GM18951 (cell line): ENCODE data around the gene ZNF317.
"Not testable (repeated sequence)": the region's sequence is repeated elsewhere in the genome, so short reads cannot be mapped to it uniquely, and the experiment has no call there.

Experiments used
- POLR2A ChIP-seq: IDR thresholded peaks from 4 replicates; pipeline ENCODE4 v1.6.1; 2011; ENCODE audit warnings: mild to moderate bottlenecking; ENCODE audit not compliant: insufficient read length, insufficient read depth; ENCODE audit errors: extremely low read depth
- in situ Hi-C: fragments of 300-500 bp; cut with MboI; formaldehyde crosslinking; loops from one replicate; pipeline ENCODE4 v1.12.0; 2022; ENCODE audit warnings: low sequenced_read_pairs, mixed read lengths, inconsistent platforms; ENCODE audit not compliant: unreplicated experiment

The ZNF317 gene

GRCh38 chr19:9150650-9151049 is 10.5 kb downstream of the ZNF317 start:
- TF ChIP-seq POLR2A: no peak
- in situ Hi-C loops: no loop called here

GRCh38 chr19:9151367-9151766 is 11.2 kb downstream of the ZNF317 start:
- TF ChIP-seq POLR2A: no peak
- in situ Hi-C loops: no loop called here

DNA sequence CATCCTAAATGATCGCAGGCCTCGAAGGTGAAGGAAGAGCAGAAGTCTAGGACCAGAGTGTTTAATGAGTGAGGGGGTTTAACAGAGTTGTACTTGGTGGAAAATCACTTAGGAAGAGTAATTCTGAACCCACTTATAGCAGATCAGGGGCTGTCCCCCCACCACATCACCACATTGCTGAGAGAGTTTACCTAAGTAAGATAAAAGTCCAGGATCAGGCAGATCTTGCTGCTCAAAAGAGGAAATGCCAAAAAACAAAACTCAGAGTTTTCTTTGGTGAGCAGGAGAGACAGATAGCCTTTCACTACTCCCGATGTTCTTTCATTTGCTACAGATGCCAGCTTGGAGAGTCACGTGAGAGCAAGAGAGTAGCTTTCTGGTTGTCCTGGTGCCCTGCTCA is 15.4 kb downstream of the ZNF317 start:
- no peak for TF ChIP-seq POLR2A
- in situ Hi-C loops: no loop called here

DNA sequence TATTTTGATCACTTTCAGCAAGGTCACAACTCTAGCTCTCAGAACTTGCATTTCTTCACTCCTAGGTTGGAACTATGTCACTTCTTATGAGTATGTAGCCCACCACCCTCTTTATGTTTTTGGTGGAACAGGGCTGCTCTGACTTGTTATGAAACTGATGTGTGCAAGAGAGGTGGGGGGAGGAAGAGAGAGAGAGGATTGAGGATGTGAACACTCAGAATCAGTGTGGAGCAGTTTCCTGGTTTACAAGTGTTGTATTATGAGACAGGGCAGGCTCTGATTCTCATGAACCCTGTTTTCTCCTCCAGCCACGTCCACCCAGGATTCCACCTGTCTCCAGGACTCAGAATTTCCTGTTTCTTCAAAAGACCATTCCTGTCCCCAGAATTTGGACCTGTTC is 16.1 kb downstream of the ZNF317 start:
- in situ Hi-C loops: no loop called here

GRCh38 chr19:9159891-9160290 is 19.7 kb downstream of the ZNF317 start:
- in situ Hi-C loops: no loop called here
- TF ChIP-seq POLR2A: no peak

More for the DNA sequence above, 16.1 kb downstream of the ZNF317 start:
- no peak for TF ChIP-seq POLR2A

GRCh38 chr19:9161427-9161826 is 21.2 kb downstream of the ZNF317 start:
- in situ Hi-C loops: no loop called here
- no peak for TF ChIP-seq POLR2A

- no peak for TF ChIP-seq POLR2A
- in situ Hi-C loops: no loop called here
Observed at GRCh38 chr19:9165261-9165660, 25.1 kb downstream of the ZNF317 start.

DNA sequence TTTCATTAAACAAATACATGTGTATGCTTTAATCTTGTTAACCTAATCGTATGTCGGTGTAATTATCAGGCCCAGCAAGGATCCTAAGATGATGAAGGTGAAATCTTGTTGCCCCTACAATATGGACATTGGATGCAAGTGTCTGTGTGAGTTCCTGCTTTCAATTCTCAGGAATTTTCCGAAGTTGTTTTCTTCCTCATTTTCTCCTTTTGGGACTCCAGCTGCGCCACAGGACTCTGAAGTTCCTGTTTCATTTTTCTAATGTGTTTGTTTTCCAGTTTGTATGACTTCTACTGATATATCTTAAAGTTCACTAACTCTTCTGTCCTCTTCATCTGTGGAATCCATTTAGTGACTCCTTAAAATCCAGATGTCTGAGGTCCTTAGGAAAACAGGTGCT is 26.6 kb downstream of the ZNF317 start:
- TF ChIP-seq POLR2A: no peak
- in situ Hi-C loops: no loop called here

GRCh38 chr19:9171393-9171991 is 31.3 kb downstream of the ZNF317 start:
- in situ Hi-C loops: no loop called here

GRCh38 chr19:9175326-9175725 is 35.1 kb downstream of the ZNF317 start:
- in situ Hi-C loops: no loop called here
- no peak for TF ChIP-seq POLR2A

More at GRCh38 chr19:9171393-9171991, 31.3 kb downstream of the ZNF317 start:
- no peak for TF ChIP-seq POLR2A

DNA sequence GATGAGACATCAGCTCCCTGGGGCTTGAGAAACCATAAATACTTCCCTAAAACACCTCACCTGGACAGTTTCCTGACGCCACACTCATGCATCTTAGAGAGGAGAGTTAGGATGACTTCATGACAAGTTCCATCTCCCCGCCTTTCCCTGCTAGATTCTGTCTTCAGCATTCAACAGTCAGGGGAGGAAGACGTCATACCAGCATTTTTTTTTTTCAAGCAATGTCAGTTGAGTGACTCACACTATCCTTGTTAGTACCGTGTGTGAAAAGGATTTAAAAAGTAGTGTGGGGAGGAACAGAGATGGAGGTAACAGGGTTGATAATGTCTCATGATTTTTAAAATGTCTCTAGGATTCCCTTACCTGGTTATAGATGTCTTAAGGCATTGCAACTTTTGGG is 38.7 kb downstream of the ZNF317 start, which contains the start of gene OR7D2:
OR7D2 (plus strand) TSS at position 79 of the 400 bp plus-strand sequence. CDS start 6,803 bp downstream, outside the sequence.
- in situ Hi-C loops: no loop called here
- no peak for TF ChIP-seq POLR2A

DNA sequence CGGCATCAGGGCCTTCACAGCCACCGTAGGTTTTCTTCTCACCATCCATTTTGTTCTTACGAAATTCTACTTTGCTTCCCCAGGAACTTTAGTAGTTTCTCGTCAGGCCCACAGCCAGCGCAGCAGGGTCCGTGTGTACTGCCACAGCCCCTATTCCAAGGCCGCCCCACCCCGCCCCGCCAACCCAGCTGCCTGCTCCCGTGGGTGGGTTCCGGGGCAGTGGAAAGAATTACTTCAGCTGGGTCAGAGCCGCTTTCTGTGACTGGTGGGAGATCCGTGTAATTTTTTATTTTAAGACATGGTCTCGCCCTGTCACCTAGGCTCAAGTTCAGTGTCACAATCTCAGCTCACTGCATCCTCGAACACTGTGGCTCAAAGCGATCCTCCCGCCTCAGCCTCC is 42.8 kb downstream of the ZNF317 start:
- no peak for TF ChIP-seq POLR2A
- in situ Hi-C loops: no loop called here

- in situ Hi-C loops: no loop called here
- TF ChIP-seq POLR2A: no peak
Observed at GRCh38 chr19:9187191-9187590, 47.0 kb downstream of the ZNF317 start.

DNA sequence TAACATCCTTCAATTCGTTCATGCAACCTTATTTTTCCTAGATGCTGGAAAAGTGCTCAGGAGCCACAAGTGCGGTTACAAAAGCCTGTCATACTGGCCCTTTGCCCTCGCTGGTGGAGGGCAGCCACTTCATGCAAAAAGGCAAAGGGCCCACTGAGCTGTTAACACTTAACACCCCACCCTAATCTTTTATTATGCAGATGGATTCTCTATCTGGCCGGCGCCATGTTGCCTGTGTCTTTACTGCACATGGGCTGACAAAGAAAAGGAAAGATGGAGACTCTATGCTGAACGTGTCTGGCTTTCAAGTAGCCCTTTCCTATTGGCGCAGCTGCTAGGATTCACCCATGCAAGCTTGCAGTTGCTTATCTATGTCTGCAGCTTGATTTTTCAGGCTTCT is 49.3 kb downstream of the ZNF317 start:
- in situ Hi-C loops: no loop called here
- TF ChIP-seq POLR2A: no peak

DNA sequence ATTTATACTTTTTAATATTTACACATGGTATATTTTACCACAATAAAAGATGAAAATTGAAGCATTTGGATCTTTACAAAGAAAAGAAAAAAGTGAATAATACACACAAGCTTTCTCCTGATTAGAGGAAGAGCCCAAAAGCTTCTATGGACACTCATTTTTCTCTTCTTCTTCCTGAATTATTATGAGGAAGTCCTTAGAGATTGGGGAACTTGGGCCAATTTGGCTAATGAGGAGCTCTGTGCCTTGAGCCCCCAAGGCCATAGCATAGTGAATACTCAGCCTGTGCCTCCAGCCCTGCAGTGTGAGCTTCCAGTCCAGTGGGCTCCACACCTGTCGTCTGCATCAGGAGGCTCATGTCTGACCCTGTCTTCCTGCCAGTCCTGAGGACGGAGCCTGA is 57.8 kb downstream of the ZNF317 start:
- in situ Hi-C loops: not testable (repeated sequence)
